ENCODE measurements around the gene FXYD1.

FXYD1 gene

GRCh38 chr19:35156673-35157014, 18.0 kb downstream of the FXYD1 start:
- no peak for TF ChIP-seq CTCF (IDR thresholded peaks at IDR 0.05; ENCODE audit: low read depth, low read length, missing control alignments)
- H3K4me3 ChIP-seq (replicated peaks; ENCODE audit: low read depth, low read length), result no peak overlapping the region

DNA sequence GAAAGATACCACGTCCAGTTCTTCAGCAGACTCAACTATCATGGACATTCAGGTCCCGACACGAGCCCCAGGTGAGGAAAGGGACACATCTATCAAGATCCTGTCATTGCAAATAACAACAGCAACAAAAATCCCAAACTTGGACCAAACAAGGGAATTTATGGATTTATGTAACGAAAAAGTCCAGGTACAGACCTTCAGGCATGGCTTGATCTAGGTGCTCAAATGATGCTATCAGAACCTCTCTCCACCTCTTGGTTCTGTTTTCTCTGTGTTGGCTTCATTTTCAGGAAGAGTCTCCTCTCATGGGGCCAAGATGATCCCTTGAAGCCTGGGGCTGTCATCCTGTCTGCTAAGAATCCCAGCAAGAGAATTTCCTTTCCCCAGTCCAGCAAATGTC, 18.8 kb downstream of the FXYD1 start:
- no peak for DNase-seq (ENCODE audit: extremely low read depth, low read depth)
- no peak for TF ChIP-seq CTCF (IDR thresholded peaks at IDR 0.05; ENCODE audit: low read depth, low read length, missing control alignments)
- no peak overlapping the region for H3K4me3 ChIP-seq (replicated peaks; ENCODE audit: low read depth, low read length)

More at GRCh38 chr19:35156673-35157014, 18.0 kb downstream of the FXYD1 start:
- no peak for DNase-seq (ENCODE audit: extremely low read depth, low read depth)

GRCh38 chr19:35159606-35160005, 21.0 kb downstream of the FXYD1 start:
- DNase-seq (ENCODE audit: extremely low read depth, low read depth), result no peak
- H3K4me3 ChIP-seq (replicated peaks; ENCODE audit: low read depth, low read length), result no peak overlapping the region
- TF ChIP-seq CTCF (IDR thresholded peaks at IDR 0.05; ENCODE audit: low read depth, low read length, missing control alignments), result no peak

DNA sequence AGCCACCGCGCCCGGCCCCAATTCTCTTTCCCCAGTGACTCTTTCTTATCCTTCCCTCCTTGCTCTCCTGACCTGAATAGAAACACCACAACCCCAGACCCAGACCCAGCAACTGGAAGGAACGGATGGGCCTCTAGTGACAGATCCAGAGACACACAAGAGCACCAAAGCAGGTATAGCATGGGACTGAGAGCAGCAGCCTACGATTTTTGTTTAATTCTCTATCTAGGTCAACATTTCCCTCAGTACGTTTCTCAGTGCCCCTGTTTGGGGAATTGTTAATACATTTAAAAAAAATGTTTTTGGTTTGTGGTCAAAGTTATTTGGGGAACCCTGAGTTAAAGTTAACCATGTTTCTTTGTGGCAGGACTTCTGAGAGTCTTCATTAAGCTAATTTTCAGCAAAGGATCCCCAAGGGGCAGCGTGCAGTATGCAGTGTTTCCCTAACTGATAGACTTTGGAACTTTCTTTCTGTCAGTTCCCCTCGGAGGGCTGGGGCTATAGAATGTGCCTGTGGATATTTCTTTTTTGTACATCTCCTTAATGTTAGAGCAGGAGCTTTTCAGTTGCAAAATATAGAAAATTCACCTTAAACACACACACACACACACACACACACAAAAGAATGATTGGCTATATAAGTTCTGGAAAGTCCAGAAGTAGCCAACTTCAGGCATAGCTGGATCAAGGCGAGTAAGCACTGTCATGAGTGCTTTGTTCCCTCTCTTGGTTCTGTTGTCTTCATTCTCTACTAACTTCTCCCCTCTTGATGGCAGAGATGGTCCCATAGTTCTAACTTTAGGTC, 22.2 kb downstream of the FXYD1 start:
- no peak for TF ChIP-seq CTCF (IDR thresholded peaks at IDR 0.05; ENCODE audit: low read depth, low read length, missing control alignments)
- H3K4me3 ChIP-seq (replicated peaks; ENCODE audit: low read depth, low read length), result no peak overlapping the region
- no peak for DNase-seq (ENCODE audit: extremely low read depth, low read depth)

- DNase-seq (ENCODE audit: extremely low read depth, low read depth), result no peak
- no peak for TF ChIP-seq CTCF (IDR thresholded peaks at IDR 0.05; ENCODE audit: low read depth, low read length, missing control alignments)
Measured at GRCh38 chr19:35161434-35161743, 22.8 kb downstream of the FXYD1 start.

GRCh38 chr19:35162471-35163326, 24.1 kb downstream of the FXYD1 start:
- DNase-seq (ENCODE audit: extremely low read depth, low read depth), result no peak
- TF ChIP-seq CTCF (IDR thresholded peaks at IDR 0.05; ENCODE audit: low read depth, low read length, missing control alignments), result no peak
- no peak overlapping the region for H3K4me3 ChIP-seq (replicated peaks; ENCODE audit: low read depth, low read length)

More at GRCh38 chr19:35161434-35161743, 22.8 kb downstream of the FXYD1 start:
- no peak overlapping the region for H3K4me3 ChIP-seq (replicated peaks; ENCODE audit: low read depth, low read length)

All from HFF-Myc (cell line).